Measurements from ENCODE around the gene GALNT18.

- TF ChIP-seq CTCF (IDR thresholded peaks at IDR 0.05): no peak
- no peak for TF ChIP-seq POLR2AphosphoS5 (IDR thresholded peaks at IDR 0.05; ENCODE audit: insufficient read depth in 1 of 2, low read depth in 1 of 2)
These were observed 172.5 kb downstream of the GALNT18 start for GRCh38 chr11:11449327-11449726.
